Mesothelial cell of epicardium (in vitro differentiated cells): ENCODE data around the gene HECTD4. TPM values are rescaled to one million over a fixed set of nuclear protein-coding genes. Genes with fewer than 3 reads are reported as not detected.
"Not testable (repeated sequence)": the region's sequence is repeated elsewhere in the genome, so short reads cannot be mapped to it uniquely, and the experiment has no call there.

ENCODE experiments used
- DNase-seq, 2 experiments: peaks; one replicate each; pipeline ENCODE4 v3.0.0; 2021; ENCODE audit warnings: low spot score in 2 of 2; ENCODE audit not compliant: unreplicated experiment in 2 of 2
- H3K27ac Mint-ChIP-seq: 2 replicates; pipeline ENCODE4 v1.8.0; 2021; ENCODE audit warnings: mixed read lengths
- H3K27me3 Mint-ChIP-seq: 2 replicates; pipeline ENCODE4 v1.8.0; 2021; ENCODE audit warnings: low read depth, mixed read lengths
- H3K36me3 Mint-ChIP-seq: 2 replicates; pipeline ENCODE4 v1.8.0; 2021; ENCODE audit warnings: mixed read lengths
- H3K4me1 Mint-ChIP-seq: 2 replicates; pipeline ENCODE4 v1.8.0; 2021; ENCODE audit warnings: mixed read lengths
- H3K4me3 Mint-ChIP-seq: 2 replicates; pipeline ENCODE4 v1.8.0; 2021; ENCODE audit warnings: mild to moderate bottlenecking, moderate library complexity, mixed read lengths
- H3K9me3 Mint-ChIP-seq: 2 replicates; pipeline ENCODE4 v1.8.0; 2021; ENCODE audit warnings: mixed read lengths
- total RNA-seq: library from RNA; stranded (reverse); gene quantifications from 3 replicates; pipeline ENCODE4 v1.2.1, GENCODE V29; 2021
- TF ChIP-seq, protein P1 (sequence below): fragments of 200-600 bp; sonication (generic); IDR thresholded peaks from one replicate; pipeline ENCODE4 v1.5.0; 2021; ENCODE audit warnings: antibody characterized with exemption; ENCODE audit not compliant: unreplicated experiment

The HECTD4 gene
- total RNA-seq, 1 donor from 2014 or later = 89.8 TPM

- Mint-ChIP-seq H3K27me3 (no peaks in the 10 kb centered on the region), H3K4me1 (peaks cover 3% of the 10 kb centered on the region), H3K4me3 (no peak overlapping the region), H3K9me3 (no peaks in the 10 kb centered on the region), H3K36me3 (peaks cover 11% of the 10 kb centered on the region), H3K27ac (no peak overlapping the region)
- no peak for DNase-seq
- TF ChIP-seq, protein P1, sequence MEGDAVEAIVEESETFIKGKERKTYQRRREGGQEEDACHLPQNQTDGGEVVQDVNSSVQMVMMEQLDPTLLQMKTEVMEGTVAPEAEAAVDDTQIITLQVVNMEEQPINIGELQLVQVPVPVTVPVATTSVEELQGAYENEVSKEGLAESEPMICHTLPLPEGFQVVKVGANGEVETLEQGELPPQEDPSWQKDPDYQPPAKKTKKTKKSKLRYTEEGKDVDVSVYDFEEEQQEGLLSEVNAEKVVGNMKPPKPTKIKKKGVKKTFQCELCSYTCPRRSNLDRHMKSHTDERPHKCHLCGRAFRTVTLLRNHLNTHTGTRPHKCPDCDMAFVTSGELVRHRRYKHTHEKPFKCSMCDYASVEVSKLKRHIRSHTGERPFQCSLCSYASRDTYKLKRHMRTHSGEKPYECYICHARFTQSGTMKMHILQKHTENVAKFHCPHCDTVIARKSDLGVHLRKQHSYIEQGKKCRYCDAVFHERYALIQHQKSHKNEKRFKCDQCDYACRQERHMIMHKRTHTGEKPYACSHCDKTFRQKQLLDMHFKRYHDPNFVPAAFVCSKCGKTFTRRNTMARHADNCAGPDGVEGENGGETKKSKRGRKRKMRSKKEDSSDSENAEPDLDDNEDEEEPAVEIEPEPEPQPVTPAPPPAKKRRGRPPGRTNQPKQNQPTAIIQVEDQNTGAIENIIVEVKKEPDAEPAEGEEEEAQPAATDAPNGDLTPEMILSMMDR = no peak
These were observed 19.8 kb upstream of the HECTD4 start for GRCh38 chr12:112401903-112402498.

DNA sequence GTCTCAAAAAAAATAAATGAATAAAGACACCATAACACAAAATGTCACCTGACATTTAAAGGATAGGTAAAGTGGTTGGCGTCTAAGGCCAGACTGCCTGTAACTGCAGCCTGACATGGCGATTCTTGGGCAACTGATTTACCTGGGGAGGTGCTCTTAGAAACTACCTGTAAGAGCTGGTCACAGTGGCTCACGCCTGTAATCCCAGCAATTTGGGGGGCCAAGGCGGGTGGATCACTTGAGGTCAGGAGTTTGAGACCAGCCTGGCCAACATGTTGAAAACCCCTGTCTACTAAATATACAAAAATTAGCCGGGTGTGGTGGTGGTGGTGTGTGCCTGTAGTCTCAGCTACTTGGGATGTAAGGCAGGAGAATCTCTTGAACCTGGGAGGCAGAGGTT lies 18.8 kb upstream of the HECTD4 start:
- no peak overlapping the region for H3K4me3 Mint-ChIP-seq
- H3K27ac Mint-ChIP-seq = no peak overlapping the region
- no peaks in the 10 kb centered on the region for H3K27me3 Mint-ChIP-seq
- H3K36me3 Mint-ChIP-seq = peaks cover 10% of the 10 kb centered on the region
- TF ChIP-seq, protein P1 = no peak
- H3K4me1 Mint-ChIP-seq = peaks cover 1% of the 10 kb centered on the region
- no peaks in the 10 kb centered on the region for H3K9me3 Mint-ChIP-seq
- DNase-seq = no peak

DNA sequence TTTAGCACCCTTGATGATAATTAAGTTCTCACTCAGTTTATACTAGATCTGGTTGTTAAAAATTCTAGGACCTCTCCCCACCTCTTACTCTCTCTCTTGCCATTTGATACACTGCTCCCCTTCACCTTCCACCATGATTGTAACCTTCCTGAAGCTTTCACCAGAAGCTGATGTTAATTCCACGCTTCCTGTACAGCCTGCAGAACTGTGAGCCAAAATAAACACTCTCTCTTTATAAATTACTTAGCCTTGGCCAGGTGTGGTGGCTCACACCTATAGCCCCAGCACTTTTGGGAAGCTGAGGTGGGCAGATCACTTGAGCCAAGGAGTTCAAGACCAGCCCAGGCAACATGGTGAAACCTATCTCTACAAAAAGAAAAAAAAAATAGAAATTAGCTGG lies 11.1 kb upstream of the HECTD4 start:
- Mint-ChIP-seq H3K4me3 (no peak overlapping the region), H3K27me3 (peaks cover 5% of the 10 kb centered on the region), H3K27ac (no peak overlapping the region), H3K36me3 (no peaks in the 10 kb centered on the region), H3K4me1 (no peaks in the 10 kb centered on the region), H3K9me3 (peaks cover 10% of the 10 kb centered on the region)
- TF ChIP-seq, protein P1 = no peak
- no peak for DNase-seq

DNA sequence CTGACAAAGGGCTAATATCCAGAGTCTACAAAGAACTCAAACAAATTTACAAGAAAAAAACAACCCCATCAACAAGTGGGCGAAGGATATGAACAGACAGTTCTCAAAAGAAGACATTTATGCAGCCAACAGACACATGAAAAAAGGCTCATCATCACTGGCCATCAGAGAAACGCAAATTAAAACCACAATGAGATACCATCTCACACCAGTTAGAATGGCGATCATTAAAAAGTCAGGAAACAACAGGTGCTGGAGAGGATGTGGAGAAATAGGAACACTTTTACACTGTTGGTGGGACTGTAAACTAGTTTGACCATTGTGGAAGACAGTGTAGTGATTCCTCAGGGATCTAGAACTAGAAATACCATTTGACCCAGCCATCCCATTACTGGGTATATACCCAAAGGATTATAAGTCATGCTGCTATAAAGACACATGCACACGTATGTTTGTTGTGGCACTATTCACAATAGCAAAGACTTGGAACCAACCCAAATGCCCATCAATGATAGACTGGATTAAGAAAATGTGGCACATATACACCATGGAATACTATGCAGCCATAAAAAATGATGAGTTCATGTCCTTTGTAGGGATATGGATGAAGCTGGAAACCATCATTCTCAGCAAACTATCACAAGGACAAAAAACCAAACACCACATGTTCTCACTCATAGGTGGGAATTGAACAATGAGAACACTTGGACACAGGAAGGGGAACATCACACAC lies 7.9 kb upstream of the HECTD4 start:
- not testable (repeated sequence) for H3K4me3 Mint-ChIP-seq, H3K36me3 Mint-ChIP-seq, DNase-seq, H3K27ac Mint-ChIP-seq, H3K27me3 Mint-ChIP-seq, H3K9me3 Mint-ChIP-seq
- peaks cover 12% of the 10 kb centered on the region for H3K4me1 Mint-ChIP-seq

DNA sequence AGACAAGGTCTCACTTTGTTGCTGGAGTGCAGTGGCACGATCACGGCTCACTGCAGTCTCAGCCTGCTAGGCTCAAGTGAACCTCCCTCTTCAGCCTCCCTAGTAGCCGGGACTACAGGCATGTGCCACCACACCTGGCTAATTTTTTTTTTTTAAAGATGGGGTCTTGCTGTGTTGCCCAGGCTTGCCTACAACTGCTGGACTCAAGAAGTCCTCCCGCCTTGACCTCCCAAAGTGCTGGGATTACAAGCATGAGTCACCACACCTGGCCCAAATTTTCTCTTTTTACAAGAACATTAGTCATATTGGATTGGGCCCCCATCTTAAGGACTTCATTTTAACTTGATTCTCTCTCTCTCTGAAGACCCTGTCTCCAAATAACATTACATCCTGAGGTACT lies 7.0 kb upstream of the HECTD4 start:
- H3K4me3 Mint-ChIP-seq = no peak overlapping the region
- H3K27me3 Mint-ChIP-seq = peaks cover 8% of the 10 kb centered on the region
- H3K36me3 Mint-ChIP-seq = no peaks in the 10 kb centered on the region
- H3K27ac Mint-ChIP-seq = no peak overlapping the region
- TF ChIP-seq, protein P1 = no peak
- DNase-seq = no peak
- peaks cover 12% of the 10 kb centered on the region for H3K4me1 Mint-ChIP-seq
- no peaks in the 10 kb centered on the region for H3K9me3 Mint-ChIP-seq

- TF ChIP-seq, protein P1 = no peak
- H3K4me3 Mint-ChIP-seq = no peak overlapping the region
- no peaks in the 10 kb centered on the region for H3K36me3 Mint-ChIP-seq
- no peaks in the 10 kb centered on the region for H3K9me3 Mint-ChIP-seq
- H3K27ac Mint-ChIP-seq = peak overlapping the region; percentile 67
- DNase-seq = no peak
- H3K4me1 Mint-ChIP-seq = peaks cover 12% of the 10 kb centered on the region
- peaks cover 8% of the 10 kb centered on the region for H3K27me3 Mint-ChIP-seq
These were observed 4.5 kb upstream of the HECTD4 start for GRCh38 chr12:112386726-112387125.
